Thyroid gland (tissue), 4 donors: Measurements from ENCODE around the gene FHIT. TPM values are rescaled to one million over a fixed set of nuclear protein-coding genes. Genes with fewer than 3 reads are reported as not detected.

Experiments
- DNase-seq, 2 donors: peaks; one replicate each; pipeline ENCODE4 v3.0.0-alpha.2; 2019
- H3K27ac ChIP-seq, 3 donors: fragments of 200-600 bp; sonication (generic); 1 replicate in 2 of 3; 2 replicates in 1 of 3; pipeline ENCODE4 v1.5.1; 2016 to 2019; ENCODE audit warnings: mild to moderate bottlenecking in 1 of 3, moderate library complexity in 1 of 3
- H3K27me3 ChIP-seq: fragments of 200-600 bp; sonication (generic); one replicate; pipeline ENCODE4 v1.5.1; 2019
- H3K36me3 ChIP-seq, 2 donors: fragments of 200-600 bp; sonication (generic); one replicate each; pipeline ENCODE4 v1.5.1; 2016 to 2019
- H3K4me1 ChIP-seq, 2 donors: fragments of 200-600 bp; sonication (generic); one replicate each; pipeline ENCODE4 v1.5.1; 2017 to 2019
- H3K4me3 ChIP-seq, 3 donors: fragments of 200-600 bp; sonication (generic); replicated peaks in 1 of 3; 1 replicate in 2 of 3; 2 replicates in 1 of 3; pipeline ENCODE4 v1.5.1; 2016; ENCODE audit warnings: mild to moderate bottlenecking in 1 of 3
- H3K9me3 ChIP-seq: fragments of 200-600 bp; sonication (generic); one replicate; pipeline ENCODE4 v1.5.1; 2017
- CTCF ChIP-seq, 6 experiments: fragments of 200-600 bp in 3 of 6; fragments of 450-650 bp in 3 of 6; sonication (generic) in 3 of 6; IDR thresholded peaks; one replicate each; pipeline ENCODE4 v1.5.1; 2016 to 2019; ENCODE audit warnings: antibody characterized with exemption in 6 of 6, mild to moderate bottlenecking in 2 of 6, inconsistent platforms in 1 of 6, moderate library complexity in 1 of 6
- POLR2A ChIP-seq, 2 donors: fragments of 450-650 bp; IDR thresholded peaks; one replicate each; pipeline ENCODE4 v1.6.1; 2017; ENCODE audit warnings: antibody characterized with exemption in 2 of 2, mild to moderate bottlenecking in 2 of 2, moderate library complexity in 1 of 2
- WGBS, 2 donors: methylation state at CpG; one replicate each; pipeline ENCODE4 v1.1.5; 2017; 5-methylcytosine and 5-hydroxymethylcytosine counted together
- intact Hi-C: fragments of 100-400 bp; cut with DNase I; formaldehyde crosslinking; loops from one replicate; pipeline ENCODE4 v1.15.1; 2023
- total RNA-seq, 4 donors: library from RNA; depleted of rRNA; stranded (reverse); fragments of >200 nt; gene quantifications; one replicate each; pipeline ENCODE4 v1.2.3, GENCODE V29; 2016

FHIT gene
- total RNA-seq, 4 donors from 2014 or later: 12.2 to 18.9 (median 16.2) TPM

DNA sequence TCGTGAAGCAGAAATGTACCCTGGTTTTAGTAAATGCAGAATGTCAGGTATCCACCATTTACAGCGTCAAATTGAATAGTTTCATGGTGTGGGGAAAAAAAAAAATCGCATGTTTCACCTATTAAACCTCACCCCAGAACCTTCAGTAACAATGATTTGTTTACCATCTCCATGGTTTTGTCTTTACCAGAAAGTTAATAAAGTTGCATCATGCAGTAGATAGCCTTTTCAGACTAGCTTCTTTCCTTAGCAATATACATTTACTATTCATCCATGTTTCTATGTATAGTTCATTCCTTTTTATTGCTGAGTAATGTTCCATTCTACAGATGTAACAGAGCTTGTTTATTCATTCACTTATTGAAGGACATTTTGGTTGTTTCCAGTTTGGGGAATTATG is 1066.1 kb downstream of the FHIT start:
- intact Hi-C loops: no loop called here
- Histone ChIP-seq H3K4me1 (no peaks in the 10 kb centered on the region), H3K36me3 (no peaks in the 10 kb centered on the region), H3K27ac (no peak overlapping the region), H3K9me3 (no peaks in the 10 kb centered on the region), H3K4me3 (no peak overlapping the region), H3K27me3 (no peaks in the 10 kb centered on the region)
- TF ChIP-seq POLR2A (IDR thresholded peaks at IDR 0.05) (no peak), CTCF (IDR thresholded peaks at IDR 0.05) (no peak)
- no peak for DNase-seq
- WGBS, 2 donors: 93 to 97% methylated on average over 3 of the region's 3 CpGs

GRCh38 chr3:60182697-60183096 is 1068.6 kb downstream of the FHIT start:
- H3K27me3 ChIP-seq: no peaks in the 10 kb centered on the region
- no peaks in the 10 kb centered on the region for H3K36me3 ChIP-seq
- TF ChIP-seq CTCF (IDR thresholded peaks at IDR 0.05) (no peak), POLR2A (IDR thresholded peaks at IDR 0.05) (no peak)
- H3K9me3 ChIP-seq: no peaks in the 10 kb centered on the region
- no peaks in the 10 kb centered on the region for H3K4me1 ChIP-seq
- intact Hi-C loops: no loop called here
- H3K4me3 ChIP-seq: no peak overlapping the region
- 76 to 79% methylated on average over 1 of the region's 1 CpG for WGBS, 2 donors
- H3K27ac ChIP-seq: no peak overlapping the region
- no peak for DNase-seq

DNA sequence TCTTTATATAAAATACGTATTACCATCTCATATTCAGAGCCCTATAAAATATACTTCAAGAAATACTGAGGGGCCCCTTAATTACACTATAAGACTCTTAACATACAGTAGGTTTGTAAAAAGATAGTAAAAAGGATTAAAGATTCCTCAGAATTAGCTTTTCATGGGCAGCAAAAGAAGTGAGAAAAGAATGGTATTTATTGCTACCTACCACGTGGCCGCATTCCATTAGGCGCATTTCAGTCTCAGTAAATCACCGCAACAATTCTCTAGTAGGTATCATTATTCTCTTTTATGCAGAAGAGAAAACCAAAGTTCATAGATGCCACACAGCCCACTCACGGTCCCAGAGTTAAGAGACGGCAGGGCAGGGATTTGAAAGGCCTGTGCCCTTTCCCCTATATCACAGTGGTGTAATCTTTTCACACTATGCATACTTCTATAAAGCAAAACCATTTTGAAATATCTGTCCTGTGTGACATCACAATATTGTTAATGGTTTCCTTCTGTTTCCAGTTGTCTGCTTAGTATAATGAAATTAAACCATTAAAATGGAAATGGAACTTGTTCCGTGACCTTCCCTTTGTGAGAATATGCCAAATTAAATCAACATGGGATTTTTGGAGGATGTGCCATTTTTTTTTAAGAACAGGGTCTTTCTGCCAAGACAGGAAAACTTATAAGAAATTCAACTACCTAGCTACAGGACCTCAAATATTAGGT is 1072.2 kb downstream of the FHIT start:
- Histone ChIP-seq H3K27me3 (no peaks in the 10 kb centered on the region), H3K27ac (no peak overlapping the region), H3K4me1 (no peaks in the 10 kb centered on the region), H3K4me3 (no peak overlapping the region), H3K36me3 (no peaks in the 10 kb centered on the region), H3K9me3 (no peaks in the 10 kb centered on the region)
- DNase-seq: no peak
- WGBS, 2 donors: 89 to 92% methylated on average over 8 of the region's 8 CpGs
- TF ChIP-seq POLR2A (IDR thresholded peaks at IDR 0.05): no peak
- no peak for TF ChIP-seq CTCF (IDR thresholded peaks at IDR 0.05)
- intact Hi-C loops: no loop called here

DNA sequence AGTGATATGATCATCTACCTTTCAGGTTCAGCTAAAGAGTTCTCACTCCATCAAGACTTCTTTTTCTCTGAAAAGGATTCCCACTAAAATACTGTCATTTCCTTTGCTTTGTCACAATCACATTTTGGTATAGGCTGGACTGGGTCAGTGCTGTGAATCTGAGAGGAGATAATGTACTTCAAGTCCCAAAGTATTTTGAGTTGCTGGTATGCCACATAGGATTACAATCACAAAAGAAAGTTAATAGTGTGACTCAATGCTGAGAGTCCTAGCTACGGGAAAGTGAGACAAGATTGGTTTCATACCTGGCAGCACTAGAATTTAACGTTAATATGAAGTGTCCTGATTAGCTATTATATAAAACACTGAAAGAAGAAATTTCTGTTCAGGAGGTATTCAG is 1073.5 kb downstream of the FHIT start:
- TF ChIP-seq POLR2A (IDR thresholded peaks at IDR 0.05): no peak
- TF ChIP-seq CTCF (IDR thresholded peaks at IDR 0.05): no peak
- no peak for DNase-seq
- H3K4me3 ChIP-seq: no peak overlapping the region
- WGBS, 2 donors: 89 to 91% methylated on average over 2 of the region's 2 CpGs
- no peaks in the 10 kb centered on the region for H3K9me3 ChIP-seq
- H3K36me3 ChIP-seq: no peaks in the 10 kb centered on the region
- intact Hi-C loops: no loop called here
- peaks cover 0 to 6% of the 10 kb centered on the region in 2 donors for H3K4me1 ChIP-seq
- no peaks in the 10 kb centered on the region for H3K27me3 ChIP-seq
- H3K27ac ChIP-seq: no peak overlapping the region

DNA sequence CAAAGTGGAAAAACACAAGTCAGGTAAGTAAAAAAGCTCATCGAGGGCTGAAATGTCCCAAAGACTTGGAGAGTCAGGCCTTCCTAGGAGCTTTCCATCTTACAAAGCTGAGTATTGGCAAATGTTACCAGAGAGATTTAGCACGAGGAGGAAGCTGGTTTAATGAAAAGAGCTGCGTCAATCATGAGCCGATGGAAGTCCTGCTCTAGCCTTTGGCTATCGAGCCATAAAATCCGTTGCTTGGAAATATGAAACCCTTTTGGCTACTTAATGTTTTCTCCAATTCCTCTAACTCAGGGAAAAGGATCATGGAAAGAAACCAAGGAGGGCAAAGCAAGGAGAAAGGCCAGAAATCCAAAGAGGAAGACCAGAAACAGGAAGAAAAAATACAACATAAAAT is 1074.6 kb downstream of the FHIT start:
- Histone ChIP-seq H3K4me3 (no peak overlapping the region), H3K27me3 (no peaks in the 10 kb centered on the region), H3K36me3 (no peaks in the 10 kb centered on the region), H3K4me1 (peaks cover 0 to 6% of the 10 kb centered on the region in 2 donors), H3K27ac (no peak overlapping the region), H3K9me3 (no peaks in the 10 kb centered on the region)
- no peak for TF ChIP-seq CTCF (IDR thresholded peaks at IDR 0.05)
- TF ChIP-seq POLR2A (IDR thresholded peaks at IDR 0.05): no peak
- 83 to 85% methylated on average over 6 of the region's 6 CpGs for WGBS, 2 donors
- no peak for DNase-seq
- intact Hi-C loops: no loop called here
